GM23248 (cell line): ENCODE results near the gene RPS6KC1. TPM values are rescaled to one million over a fixed set of nuclear protein-coding genes. Genes with fewer than 3 reads are reported as not detected.

Source experiments
- DNase-seq: peaks from one replicate; pipeline ENCODE4 v3.0.0-alpha.2; 2015
- H2AFZ ChIP-seq: fragments of 200-600 bp; sonication (generic); 2 replicates; pipeline ENCODE4 v1.6.1; 2016; ENCODE audit warnings: antibody characterized with exemption
- H3F3A ChIP-seq: fragments of 200-600 bp; sonication (generic); 2 replicates; pipeline ENCODE4 v1.6.1; 2016; ENCODE audit warnings: mild to moderate bottlenecking, antibody characterized with exemption, mixed run types; ENCODE audit not compliant: insufficient read depth
- H3K27ac ChIP-seq: fragments of 200-600 bp; sonication (generic); 2 replicates; pipeline ENCODE4 v1.5.1; 2016; ENCODE audit warnings: mild to moderate bottlenecking
- H3K27me3 ChIP-seq: fragments of 200-600 bp; sonication (generic); replicated peaks from 2 replicates; pipeline ENCODE4 v1.6.1; 2016; ENCODE audit warnings: mild to moderate bottlenecking; ENCODE audit not compliant: insufficient read depth
- H3K36me3 ChIP-seq: fragments of 200-600 bp; sonication (generic); 2 replicates; pipeline ENCODE4 v1.6.1; 2016; ENCODE audit warnings: low read depth, mild to moderate bottlenecking
- H3K4me1 ChIP-seq: fragments of 200-600 bp; sonication (generic); 2 replicates; pipeline ENCODE4 v1.6.1; 2016; ENCODE audit warnings: mild to moderate bottlenecking; ENCODE audit not compliant: insufficient read depth
- H3K4me2 ChIP-seq: fragments of 200-600 bp; sonication (generic); one replicate; pipeline ENCODE4 v1.6.1; 2016; ENCODE audit warnings: mild to moderate bottlenecking; ENCODE audit not compliant: unreplicated experiment
- H3K4me3 ChIP-seq: fragments of 200-600 bp; sonication (generic); 2 replicates; pipeline ENCODE4 v1.5.1; 2016; ENCODE audit warnings: mild to moderate bottlenecking
- H3K79me2 ChIP-seq: fragments of 200-600 bp; sonication (generic); 2 replicates; pipeline ENCODE4 v1.6.1; 2016; ENCODE audit warnings: mild to moderate bottlenecking; ENCODE audit not compliant: insufficient read depth
- H3K9ac ChIP-seq: fragments of 200-600 bp; sonication (generic); 2 replicates; pipeline ENCODE4 v1.6.1; 2016; ENCODE audit warnings: mild to moderate bottlenecking
- H3K9me2 ChIP-seq: fragments of 200-600 bp; sonication (generic); 2 replicates; pipeline ENCODE4 v1.6.1; 2016; ENCODE audit warnings: mixed run types, mild to moderate bottlenecking, moderate library complexity; ENCODE audit not compliant: insufficient read depth
- H3K9me3 ChIP-seq: fragments of 200-600 bp; sonication (generic); one replicate; pipeline ENCODE4 v1.6.1; 2017; ENCODE audit warnings: low read depth
- H4K20me1 ChIP-seq: fragments of 200-600 bp; sonication (generic); 2 replicates; pipeline ENCODE4 v1.6.0; 2016; ENCODE audit not compliant: insufficient read depth
- EZH2 ChIP-seq: fragments of 200-600 bp; sonication (generic); IDR thresholded peaks from 2 replicates; pipeline ENCODE4 v1.6.1; 2018; ENCODE audit warnings: antibody characterized with exemption, mild to moderate bottlenecking; ENCODE audit not compliant: insufficient read depth, poor library complexity, severe bottlenecking
- EZH2phosphoT487 ChIP-seq: fragments of 200-600 bp; sonication (generic); IDR thresholded peaks from 2 replicates; pipeline ENCODE4 v1.6.1; 2018; ENCODE audit warnings: antibody characterized with exemption, moderate library complexity, mild to moderate bottlenecking, low read depth; ENCODE audit not compliant: insufficient read depth
- WGBS, 2 experiments: methylation state at CpG; one replicate each; pipeline ENCODE4 v1.1.6; 2015 to 2017; ENCODE audit warnings: low lambda C conversion rate in 2 of 2, low coverage in 1 of 2; ENCODE audit errors: missing lambda C conversion rate in 2 of 2; 5-methylcytosine and 5-hydroxymethylcytosine counted together
- in situ Hi-C: fragments of 300-500 bp; cut with MboI; formaldehyde crosslinking; loops from 2 replicates; pipeline ENCODE4 v1.15.0; 2020
- polyA plus RNA-seq: library from polyadenylated mRNA; unstranded; fragments of >200 nt; fragmentation: Nextera tagmentation; extraction: Ambion mirVana; gene quantifications from 2 replicates; pipeline ENCODE4 v1.2.1, GENCODE V29; 2016
- total RNA-seq: library from RNA; depleted of rRNA; stranded (reverse); fragments of >200 nt; shearing (Covaris generic); gene quantifications from 2 replicates; pipeline ENCODE4 v1.2.3, GENCODE V29; 2014

The RPS6KC1 gene
- total and polyA plus RNA-seq, 2 experiments from 2014 or later = 16.4 to 16.8 TPM

DNA sequence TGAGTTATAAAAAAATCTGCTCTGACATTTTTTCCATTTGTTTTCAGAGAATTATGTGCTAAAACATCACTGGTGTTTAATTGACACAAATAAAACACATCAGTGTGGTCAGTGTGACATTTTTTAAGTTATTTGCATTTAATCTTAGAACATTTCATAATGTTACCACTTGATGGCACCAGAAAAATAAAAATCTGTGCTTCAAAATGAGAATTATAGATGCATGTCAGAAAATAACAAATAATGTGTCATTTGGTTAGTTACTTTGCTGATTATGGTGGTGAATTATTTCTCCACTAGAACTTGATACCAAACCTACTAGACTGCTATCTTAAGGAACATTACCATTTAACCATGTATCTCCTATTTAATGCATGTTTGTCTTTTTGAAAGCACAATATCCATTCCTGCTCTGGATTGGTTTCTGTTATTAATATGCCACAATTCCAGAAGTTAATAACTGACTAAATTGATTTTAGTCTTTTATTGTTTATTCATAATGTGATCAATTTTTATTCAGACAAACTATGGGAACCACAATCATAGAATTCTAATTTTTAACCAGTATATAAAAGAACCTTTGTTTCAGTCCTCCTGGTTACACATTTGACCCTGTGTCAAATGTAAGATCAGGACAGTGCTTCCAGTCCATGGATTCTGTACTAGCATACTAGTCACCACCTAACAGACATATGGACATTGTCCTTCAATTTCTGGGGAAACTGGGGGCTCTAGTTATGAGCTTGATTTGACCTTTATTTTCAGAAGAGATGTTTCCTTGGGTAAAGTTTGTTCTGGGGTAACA is 81.0 kb downstream of the RPS6KC1 start:
- H3K27ac ChIP-seq = no peak overlapping the region
- H3K4me3 ChIP-seq = no peak overlapping the region
- peaks cover 5% of the 10 kb centered on the region; the same call in 1 of the 2 replicates for H3F3A ChIP-seq
- in situ Hi-C loops = no loop called here
- H3K9me2 ChIP-seq = no peaks in the 10 kb centered on the region
- no peaks in the 10 kb centered on the region for H3K9me3 ChIP-seq
- no peak for TF ChIP-seq EZH2phosphoT487
- TF ChIP-seq EZH2 = no peak
- H3K36me3 ChIP-seq = no peaks in the 10 kb centered on the region
- no peak for DNase-seq
- H2AFZ ChIP-seq = no peak overlapping the region
- H3K9ac ChIP-seq = no peak overlapping the region
- H4K20me1 ChIP-seq = no peaks in the 10 kb centered on the region; the same call in 1 of the 2 replicates
- H3K4me1 ChIP-seq = peaks cover 22% of the 10 kb centered on the region
- H3K79me2 ChIP-seq = peaks cover 41% of the 10 kb centered on the region
- no peaks in the 10 kb centered on the region for H3K27me3 ChIP-seq
- no peak overlapping the region for H3K4me2 ChIP-seq

DNA sequence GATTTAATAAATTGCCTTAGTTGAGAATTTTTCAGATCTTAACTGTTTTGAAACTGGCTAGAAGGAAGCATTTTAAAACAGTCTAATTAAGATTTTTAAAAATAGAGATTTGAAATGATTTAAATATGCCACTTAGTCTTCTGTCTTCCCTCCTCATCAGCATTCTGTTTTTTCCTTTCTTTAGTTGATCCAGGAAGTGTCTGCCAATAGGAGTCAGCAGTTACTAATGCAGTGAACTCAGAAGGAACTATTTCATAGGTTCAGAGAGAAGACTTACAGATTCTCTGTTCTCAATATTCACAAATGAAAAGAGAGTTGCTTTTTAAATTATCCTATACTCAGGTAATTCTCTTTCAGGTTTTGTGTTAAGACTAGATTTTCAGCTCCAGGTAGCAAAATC is 84.5 kb downstream of the RPS6KC1 start:
- Histone ChIP-seq H3K27ac (no peak overlapping the region), H3K4me2 (no peak overlapping the region), H3K9me2 (no peaks in the 10 kb centered on the region)

DNA sequence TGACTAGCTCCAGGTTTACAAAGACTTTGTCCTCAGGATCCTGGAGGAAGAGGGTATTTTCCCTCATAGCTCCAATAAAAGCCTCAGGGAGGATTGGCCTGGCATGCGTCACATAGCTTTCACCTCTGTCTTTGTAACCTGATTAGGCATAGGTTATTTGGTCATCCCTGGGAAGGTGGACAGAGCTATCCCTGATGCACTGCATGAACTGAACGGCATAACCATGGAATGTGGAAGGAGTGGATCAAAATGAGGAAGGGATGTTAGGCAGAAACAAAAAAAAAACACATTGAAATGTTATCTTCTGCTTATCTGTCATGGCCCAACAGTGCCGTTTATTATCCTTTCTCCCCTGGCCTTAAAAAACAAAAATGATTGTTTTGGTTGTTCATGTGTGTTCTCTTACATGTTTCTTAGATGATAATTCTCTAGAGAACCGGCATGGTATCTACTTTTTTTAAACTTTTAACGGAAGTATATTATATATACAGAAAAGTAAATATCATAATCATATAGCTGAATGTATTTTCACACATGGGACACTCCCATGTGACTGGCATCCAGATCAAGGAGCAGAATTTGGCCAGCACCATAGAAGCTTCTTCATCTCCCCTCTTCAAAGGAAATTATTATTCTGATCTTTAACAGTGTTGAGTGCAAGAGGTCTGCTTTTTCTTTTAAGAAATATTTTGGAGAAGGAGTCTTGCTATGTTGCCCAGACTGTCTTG is 85.3 kb downstream of the RPS6KC1 start:
- Histone ChIP-seq H4K20me1 (no peaks in the 10 kb centered on the region), H3K9me2 (no peaks in the 10 kb centered on the region), H3K4me1 (peaks cover 20% of the 10 kb centered on the region), H2AFZ (no peak overlapping the region), H3K9ac (no peak overlapping the region; the same call in 1 of the 2 replicates), H3F3A (no peaks in the 10 kb centered on the region), H3K36me3 (no peaks in the 10 kb centered on the region), H3K79me2 (peaks cover 68% of the 10 kb centered on the region), H3K9me3 (no peaks in the 10 kb centered on the region), H3K4me3 (no peak overlapping the region), H3K27me3 (no peaks in the 10 kb centered on the region), H3K27ac (no peak overlapping the region), H3K4me2 (no peak overlapping the region)
- WGBS, 2 experiments = 89 to 91% methylated on average over 5 of the region's 5 CpGs
- DNase-seq = no peak
- TF ChIP-seq EZH2phosphoT487 (no peak), EZH2 (no peak)
- in situ Hi-C loops = no loop called here

More for the DNA sequence above, 84.5 kb downstream of the RPS6KC1 start:
- in situ Hi-C loops = no loop called here
- TF ChIP-seq EZH2 = no peak
- TF ChIP-seq EZH2phosphoT487 = no peak
- Histone ChIP-seq H4K20me1 (no peaks in the 10 kb centered on the region), H3K9ac (no peak overlapping the region; the same call in 1 of the 2 replicates), H3K36me3 (no peaks in the 10 kb centered on the region), H3F3A (no peaks in the 10 kb centered on the region), H3K79me2 (peaks cover 61% of the 10 kb centered on the region), H3K27me3 (no peaks in the 10 kb centered on the region), H3K4me1 (peaks cover 20% of the 10 kb centered on the region), H2AFZ (no peak overlapping the region), H3K4me3 (no peak overlapping the region), H3K9me3 (no peaks in the 10 kb centered on the region)
- peak; percentile 60 for DNase-seq

DNA sequence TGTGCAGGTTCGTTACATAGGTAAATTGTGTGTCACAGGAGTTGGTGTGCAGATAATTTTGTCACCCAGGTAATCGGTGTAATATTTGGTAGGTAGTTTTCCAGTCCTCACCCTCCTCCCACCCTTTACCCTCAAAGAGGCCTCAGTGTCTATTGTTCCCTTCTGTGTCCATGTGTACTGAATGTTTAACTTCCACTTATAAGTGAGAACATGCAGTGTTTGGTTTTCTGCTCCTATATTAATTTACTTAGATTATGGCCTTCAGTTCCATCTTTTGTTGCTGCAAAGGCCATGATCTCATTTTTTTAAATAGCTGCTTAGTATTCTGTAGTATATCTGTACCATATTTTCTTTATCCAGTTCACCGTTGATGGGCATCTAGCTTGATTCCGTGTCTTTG is 87.3 kb downstream of the RPS6KC1 start:
- peaks cover 80% of the 10 kb centered on the region for H3K79me2 ChIP-seq
- H3F3A ChIP-seq = no peaks in the 10 kb centered on the region
- H3K4me2 ChIP-seq = peak overlapping the region; percentile 1
- H3K4me1 ChIP-seq = peaks cover 15% of the 10 kb centered on the region
- no peak for TF ChIP-seq EZH2
- no peak for TF ChIP-seq EZH2phosphoT487
- H3K4me3 ChIP-seq = no peak overlapping the region
- 0 out of 2 replicates have a peak overlapping the region, but pooled peaks have one; percentile 8 for H3K27ac ChIP-seq
- no peaks in the 10 kb centered on the region for H3K9me3 ChIP-seq
- WGBS, 2 experiments = 96 to 99% methylated on average over 4 of the region's 4 CpGs
- no peaks in the 10 kb centered on the region for H3K9me2 ChIP-seq
- H3K36me3 ChIP-seq = no peaks in the 10 kb centered on the region
- in situ Hi-C loops = no loop called here
- DNase-seq = no peak
- H4K20me1 ChIP-seq = 0 out of 2 replicates have a peak, but pooled peaks cover 5% of the 10 kb centered on the region
- no peak overlapping the region for H3K9ac ChIP-seq
- no peak overlapping the region for H2AFZ ChIP-seq
- H3K27me3 ChIP-seq = no peaks in the 10 kb centered on the region
